ENCODE results near the gene C11orf24.
A peak's percentile ranks its signal among the peaks of the same experiment; 100 is the strongest.
"Not testable (repeated sequence)": the region's sequence is repeated elsewhere in the genome, so short reads cannot be mapped to it uniquely, and the experiment has no call there.

C11orf24 gene

DNA sequence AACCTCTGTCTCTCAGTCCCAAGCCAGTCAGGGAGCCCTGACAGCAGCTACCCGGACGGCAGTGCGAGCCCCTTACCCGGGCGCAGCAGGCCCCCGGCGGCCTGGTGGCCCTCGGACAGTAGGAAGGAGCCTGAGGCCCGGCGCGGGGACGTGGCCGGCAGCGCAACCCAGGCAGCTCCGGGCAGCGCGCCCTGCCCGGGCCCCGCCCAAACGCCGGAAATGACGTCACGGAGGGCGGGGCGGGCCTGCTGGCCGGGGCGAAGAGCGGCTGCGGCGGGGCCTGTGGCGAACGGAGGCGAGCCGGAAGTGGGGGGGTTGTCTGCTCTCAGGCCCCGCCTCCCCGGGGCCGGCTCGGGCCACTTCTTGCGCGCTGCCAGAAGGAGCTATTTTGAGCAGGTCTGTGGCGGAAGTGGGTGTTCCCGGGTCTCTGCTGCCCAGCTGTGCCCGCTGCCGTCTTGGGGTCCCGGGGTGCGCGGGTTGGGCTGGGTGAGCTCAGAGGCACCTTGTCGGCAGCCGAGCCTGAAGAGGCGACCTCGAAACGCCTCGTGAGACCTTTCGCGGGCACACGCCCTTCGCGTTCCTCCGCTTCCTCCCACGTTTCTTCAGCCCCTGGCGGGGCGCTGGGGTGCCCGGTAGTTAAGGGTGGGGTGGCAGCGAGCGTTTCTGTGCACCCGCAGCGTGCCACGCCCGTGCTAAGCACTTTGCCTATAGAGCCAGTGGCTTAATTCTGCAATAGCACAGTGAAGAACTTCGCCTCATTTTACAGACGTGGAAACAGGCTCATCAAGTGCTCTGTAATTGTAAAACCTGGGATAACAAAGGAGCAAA, at the start of gene C11orf24:
TSS of gene C11orf24 (minus strand) at position 193 of the 828 bp plus-strand sequence. CDS start 8,206 bp downstream, outside the sequence.
- DNase-seq = peak; percentile 98

GRCh38 chr11:68317147-68317785, 45.5 kb upstream of the C11orf24 start:
- no peak for DNase-seq

- peak; percentile 52 for DNase-seq
Observed at GRCh38 chr11:68315171-68315920, 43.6 kb upstream of the C11orf24 start.

GRCh38 chr11:68314203-68315170, 42.7 kb upstream of the C11orf24 start:
- DNase-seq = peak; percentile 71

DNA sequence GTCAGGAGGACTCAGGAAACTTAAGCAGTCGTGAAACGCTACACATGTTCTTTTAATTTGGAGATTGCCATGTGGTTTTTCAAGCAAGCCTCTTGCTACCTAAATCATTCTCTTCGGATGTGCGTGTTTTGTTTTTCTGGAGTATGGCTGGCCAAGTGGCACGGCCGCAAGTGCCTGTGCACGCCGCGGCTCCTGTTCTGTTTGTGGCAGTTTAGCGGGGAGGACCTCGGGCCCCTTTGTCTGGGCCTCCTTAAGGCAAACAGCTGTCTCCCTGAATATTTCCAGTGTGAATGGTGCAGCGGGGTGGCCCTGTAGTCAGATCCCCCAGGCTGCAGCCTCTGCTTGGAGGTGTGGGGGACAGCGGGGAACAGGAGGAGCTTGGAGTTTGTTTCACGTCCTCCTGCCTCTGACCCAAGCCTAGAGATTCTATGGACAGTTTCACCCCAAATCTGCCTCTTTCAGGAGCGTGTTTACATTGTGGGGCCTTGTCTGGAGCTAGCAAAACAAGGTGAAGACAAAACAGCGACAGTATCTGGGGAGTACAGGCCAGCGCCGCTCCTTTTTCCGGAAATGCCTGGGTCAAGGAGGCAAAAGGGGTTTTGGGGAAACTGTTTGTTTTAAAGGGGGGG, 41.9 kb upstream of the C11orf24 start:
- peak; percentile 75 for DNase-seq

DNA sequence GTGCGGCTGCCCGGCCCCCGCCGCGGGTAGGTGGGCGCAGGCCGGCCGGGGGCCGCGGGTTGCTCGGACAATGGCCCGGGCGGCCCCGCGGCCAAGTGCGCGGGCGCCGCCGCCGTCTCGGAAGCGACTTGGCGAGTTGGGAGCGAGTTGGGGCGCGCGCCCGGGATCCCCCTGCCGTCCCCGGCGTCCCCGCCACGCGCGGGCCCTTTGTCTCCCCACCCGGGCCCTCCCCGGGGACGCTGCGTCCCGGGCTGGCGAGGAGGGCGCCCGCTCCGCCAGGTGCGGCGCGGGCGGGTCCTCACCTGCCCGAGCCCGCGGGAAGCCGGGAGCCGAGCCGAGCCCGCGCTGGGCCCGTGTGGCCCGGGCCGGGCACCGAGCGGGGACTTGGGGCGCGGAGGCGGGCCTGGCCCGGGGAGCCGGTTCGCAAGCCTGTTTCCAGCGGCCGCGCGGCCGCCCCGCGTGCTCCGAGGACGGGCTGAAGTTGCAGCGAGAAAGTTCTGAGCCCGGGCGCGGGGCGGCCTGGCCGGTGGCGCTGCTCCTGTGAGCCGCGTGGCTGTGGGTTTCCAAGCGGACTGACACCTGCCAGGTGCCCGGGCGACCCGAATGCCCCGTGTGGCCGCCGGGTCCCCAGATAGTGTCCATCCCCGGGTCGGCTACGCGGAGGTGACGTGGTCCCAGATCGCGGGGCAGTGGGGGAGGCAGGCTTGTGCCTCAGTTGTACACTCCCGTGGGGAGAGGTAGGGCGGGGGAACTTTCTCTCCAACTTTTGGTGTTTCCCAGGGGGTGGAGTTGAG, 41.2 kb upstream of the C11orf24 start:
- no peak for DNase-seq

- peak; percentile 50 for DNase-seq
Observed at GRCh38 chr11:68312117-68312779, 40.5 kb upstream of the C11orf24 start, which contains the start of gene LRP5. TSS of gene LRP5 (plus strand) at chr11:68312591. CDS start at chr11:68312715, 124 bp downstream.

DNA sequence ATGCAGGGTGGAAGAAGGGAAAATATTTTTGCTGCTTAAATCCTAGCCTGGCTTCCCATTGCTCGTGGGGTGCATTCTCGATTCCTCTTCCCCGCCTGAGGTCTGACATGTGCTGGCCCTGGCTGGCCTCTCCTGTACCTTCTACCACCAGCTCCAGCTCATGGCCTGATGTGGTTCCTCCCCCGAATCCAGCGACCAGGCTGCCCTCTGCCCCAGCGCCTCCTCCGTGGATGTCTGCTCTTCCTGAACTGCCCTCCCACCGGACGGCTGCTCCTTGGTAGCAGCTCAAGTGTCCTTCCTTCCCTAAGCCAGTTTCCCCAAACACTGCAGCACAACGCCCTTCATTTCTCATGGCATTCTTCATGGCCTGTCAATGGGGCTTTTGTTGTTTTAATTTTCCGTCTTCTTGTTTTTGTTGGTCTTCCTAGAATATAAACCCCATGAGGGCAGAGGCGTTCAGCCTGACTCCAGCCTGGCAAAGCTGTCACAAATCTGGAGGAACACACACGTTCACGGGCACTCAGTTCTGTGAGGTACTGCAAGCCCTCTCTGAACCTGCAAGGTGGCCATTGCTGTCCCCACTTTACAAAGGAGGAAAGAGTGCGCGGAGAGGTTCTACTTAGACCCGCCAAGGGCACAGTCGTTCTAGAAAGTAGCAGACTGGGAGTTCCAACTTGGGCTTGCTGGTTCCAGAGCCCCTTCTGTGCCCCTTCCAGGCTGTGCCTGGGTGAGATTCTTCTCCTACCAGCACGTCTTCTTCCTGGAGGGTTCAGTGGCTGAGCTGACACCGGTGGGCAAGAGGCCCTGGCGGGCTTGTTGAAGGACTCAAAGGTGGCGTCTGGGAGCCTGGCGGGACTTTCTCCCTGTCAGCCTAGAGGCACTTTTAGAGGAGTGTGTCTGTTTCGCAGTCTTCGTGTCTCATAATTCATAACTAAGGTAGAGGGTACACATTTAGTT, 39.7 kb upstream of the C11orf24 start:
- DNase-seq = no peak

DNA sequence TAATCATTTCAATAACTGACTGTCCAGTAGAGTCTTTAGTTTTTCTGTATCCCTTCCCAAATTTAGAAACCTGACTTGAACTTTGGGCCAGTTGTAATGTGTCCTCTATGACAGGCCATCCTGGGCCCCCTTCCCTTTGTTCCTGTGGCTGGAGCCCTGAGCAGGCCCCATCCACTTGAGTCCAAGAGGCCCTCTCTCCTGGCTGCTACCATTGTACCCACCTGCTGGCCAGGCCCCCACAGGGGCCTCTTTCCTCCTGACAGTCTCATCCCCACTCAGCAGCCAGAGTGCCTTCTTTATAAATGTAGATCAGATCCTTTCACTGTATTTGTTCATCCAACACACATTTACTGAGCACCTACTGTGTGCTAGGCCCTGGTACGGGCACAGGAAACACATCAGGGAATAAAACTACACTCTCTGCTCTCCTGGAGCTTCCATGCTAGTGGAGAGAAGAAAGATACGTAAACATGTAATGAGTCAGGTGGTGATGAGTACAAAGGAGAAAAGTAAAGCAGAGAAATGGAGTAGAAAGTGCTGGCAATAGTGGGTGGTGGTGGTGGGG, 37.9 kb upstream of the C11orf24 start:
- DNase-seq = no peak

- DNase-seq = no peak
Observed at GRCh38 chr11:68308068-68308467, 36.3 kb upstream of the C11orf24 start.

GRCh38 chr11:68306636-68307035, 34.9 kb upstream of the C11orf24 start:
- DNase-seq = no peak

- DNase-seq = no peak
Observed at GRCh38 chr11:68303982-68304780, 32.4 kb upstream of the C11orf24 start.

DNA sequence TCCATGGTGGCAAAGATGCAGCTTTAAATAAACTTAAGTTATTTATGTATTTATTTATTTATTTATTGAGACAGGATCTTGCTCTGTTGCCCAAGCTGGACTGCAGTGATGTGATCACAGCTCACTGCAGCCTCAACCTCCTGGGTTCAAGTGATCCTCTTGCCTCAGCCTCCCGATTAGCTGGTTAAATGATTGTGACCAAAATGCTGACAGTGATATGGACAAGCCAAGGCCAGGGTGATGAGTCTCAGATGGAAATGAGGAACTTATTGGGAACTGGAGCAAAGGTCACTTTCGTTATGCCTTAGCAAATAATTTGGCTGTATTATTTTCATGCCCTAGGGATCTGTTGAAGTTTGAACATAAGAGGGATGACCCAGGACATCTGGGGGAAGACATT, 31.3 kb upstream of the C11orf24 start:
- no peak for DNase-seq

- DNase-seq = no peak
Observed at GRCh38 chr11:68302670-68303069, 30.9 kb upstream of the C11orf24 start.

DNA sequence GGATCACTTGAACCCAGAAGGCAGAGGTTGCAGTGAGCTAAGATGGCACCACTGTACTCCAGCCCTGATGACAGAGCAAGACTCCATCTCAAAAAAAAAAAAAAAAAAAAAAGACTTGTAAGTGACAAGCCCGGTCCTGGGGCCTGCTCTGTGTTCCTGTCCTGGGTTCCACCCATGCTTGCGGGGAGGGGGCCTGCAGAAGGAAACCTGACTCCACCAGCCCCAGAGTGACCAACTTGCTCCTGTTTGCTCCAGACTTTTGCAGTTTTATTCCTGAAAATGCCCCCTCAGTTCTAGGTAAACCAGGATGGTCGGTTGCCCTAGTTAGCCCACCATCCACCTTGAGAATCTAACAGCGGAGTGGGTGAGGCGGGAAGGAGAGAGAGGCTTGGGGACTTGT, 30.5 kb upstream of the C11orf24 start:
- no peak for DNase-seq

DNA sequence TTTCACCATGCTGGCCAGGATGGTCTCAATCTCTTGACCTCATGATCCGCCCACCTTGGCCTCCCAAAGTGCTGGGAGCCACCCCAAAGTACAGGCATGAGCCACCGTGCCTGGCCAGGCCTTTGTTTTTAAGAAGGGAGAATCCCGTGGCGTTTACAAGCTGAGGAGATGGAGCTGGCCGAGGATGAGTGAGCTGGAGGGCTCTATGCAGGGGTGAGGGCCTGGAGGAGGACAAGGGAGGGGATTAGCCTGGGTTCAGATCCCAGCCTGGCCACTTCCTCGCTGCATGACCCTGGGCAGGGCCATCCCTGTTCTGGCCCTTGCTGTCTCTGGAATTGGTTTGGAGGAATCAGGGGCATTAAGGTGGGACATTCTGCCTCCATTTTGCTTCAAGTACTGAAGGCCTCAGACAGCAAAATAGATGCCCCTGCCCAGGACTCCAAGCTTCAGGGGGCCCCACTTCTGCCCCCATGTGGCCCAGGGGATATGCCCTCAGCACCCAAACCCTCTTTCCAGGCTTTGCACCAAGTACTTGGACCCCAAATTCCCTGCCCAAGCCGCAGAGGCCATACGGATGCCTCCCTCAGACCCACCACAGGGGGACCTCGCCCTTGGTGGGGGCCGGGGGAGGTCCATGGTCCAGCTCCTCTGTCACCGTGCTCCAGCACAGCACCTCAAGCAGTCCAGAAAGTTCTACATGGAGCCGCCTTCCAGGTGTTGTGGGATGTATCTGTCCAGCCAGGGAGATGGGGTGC, 28.5 kb upstream of the C11orf24 start:
- no peak for DNase-seq

GRCh38 chr11:68299517-68299879, 27.7 kb upstream of the C11orf24 start:
- not testable (repeated sequence) for DNase-seq
